ENCODE measurements around the gene MAN2A2.
"Not testable (repeated sequence)": the region's sequence is repeated elsewhere in the genome, so short reads cannot be mapped to it uniquely, and the experiment has no call there.

MAN2A2 gene

DNA sequence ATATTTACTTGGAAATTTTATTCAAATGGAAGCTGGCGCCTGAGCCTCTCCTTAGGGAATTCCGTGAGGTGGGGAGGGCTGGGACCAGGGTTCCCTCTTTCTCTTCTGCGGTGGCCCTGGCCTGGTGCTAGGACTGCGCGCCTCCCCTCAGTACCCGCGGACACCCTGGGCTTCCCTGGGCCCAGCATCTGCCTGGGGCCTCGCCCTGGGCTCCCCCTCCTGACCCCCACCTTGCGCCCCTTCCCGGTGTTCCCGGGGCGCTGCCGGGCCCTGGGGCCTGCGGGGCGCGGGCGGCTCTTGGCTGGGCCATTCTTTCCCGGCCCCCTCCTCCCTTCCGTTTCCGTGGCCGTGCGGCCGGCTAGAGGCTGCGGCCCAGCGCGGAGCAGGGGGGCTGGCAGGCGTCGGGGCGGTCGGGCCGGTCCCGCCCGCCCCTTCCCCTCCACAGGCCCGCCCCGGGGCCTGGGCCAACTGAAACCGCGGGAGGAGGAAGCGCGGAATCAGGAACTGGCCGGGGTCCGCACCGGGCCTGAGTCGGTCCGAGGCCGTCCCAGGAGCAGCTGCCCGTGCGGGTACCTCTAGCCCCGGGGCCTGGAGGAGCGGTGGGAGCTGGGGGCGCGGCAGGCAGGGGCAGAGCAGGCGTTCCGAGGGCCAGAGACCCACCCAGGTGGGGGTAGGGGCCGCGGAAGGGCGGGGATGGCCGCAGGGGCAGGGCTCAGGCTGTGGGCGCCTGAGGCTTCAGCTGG, 19.0 kb upstream of the MAN2A2 start, which contains the start of gene FES:
Gene FES (plus strand): TSS at position 529 of the 743 bp plus-strand sequence. CDS start 542 bp downstream, outside the sequence.
- no peak for DNase-seq (ENCODE audit: low read depth in 3 of 3)

DNA sequence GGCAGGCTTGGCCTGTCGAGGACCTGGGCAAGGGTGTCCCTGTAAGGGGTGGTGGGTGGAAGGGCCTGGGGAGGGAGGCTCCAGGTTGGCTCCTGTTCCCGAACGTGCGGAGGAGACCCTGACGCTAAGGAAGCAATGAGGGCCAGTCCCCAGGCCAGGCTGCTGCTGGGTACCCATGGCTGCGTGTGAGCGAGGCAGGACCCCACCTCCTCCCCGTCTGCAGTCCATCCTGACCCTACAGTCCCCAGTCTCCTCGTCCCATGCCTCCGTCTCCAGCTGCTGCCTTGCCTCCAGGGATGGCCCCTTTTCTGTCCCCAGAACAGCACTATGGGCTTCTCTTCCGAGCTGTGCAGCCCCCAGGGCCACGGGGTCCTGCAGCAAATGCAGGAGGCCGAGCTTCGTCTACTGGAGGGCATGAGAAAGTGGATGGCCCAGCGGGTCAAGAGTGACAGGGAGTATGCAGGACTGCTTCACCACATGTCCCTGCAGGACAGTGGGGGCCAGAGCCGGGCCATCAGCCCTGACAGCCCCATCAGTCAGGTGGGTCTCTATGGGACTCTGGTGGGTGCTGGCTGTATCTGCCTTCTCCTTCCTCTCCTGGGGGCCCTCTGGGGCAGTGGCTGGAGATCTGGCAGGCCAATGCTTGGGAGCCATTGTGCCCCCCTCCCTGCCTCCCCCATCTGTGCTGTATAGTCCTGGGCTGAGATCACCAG, 18.2 kb upstream of the MAN2A2 start:
- no peak for DNase-seq (ENCODE audit: low read depth in 3 of 3)

DNA sequence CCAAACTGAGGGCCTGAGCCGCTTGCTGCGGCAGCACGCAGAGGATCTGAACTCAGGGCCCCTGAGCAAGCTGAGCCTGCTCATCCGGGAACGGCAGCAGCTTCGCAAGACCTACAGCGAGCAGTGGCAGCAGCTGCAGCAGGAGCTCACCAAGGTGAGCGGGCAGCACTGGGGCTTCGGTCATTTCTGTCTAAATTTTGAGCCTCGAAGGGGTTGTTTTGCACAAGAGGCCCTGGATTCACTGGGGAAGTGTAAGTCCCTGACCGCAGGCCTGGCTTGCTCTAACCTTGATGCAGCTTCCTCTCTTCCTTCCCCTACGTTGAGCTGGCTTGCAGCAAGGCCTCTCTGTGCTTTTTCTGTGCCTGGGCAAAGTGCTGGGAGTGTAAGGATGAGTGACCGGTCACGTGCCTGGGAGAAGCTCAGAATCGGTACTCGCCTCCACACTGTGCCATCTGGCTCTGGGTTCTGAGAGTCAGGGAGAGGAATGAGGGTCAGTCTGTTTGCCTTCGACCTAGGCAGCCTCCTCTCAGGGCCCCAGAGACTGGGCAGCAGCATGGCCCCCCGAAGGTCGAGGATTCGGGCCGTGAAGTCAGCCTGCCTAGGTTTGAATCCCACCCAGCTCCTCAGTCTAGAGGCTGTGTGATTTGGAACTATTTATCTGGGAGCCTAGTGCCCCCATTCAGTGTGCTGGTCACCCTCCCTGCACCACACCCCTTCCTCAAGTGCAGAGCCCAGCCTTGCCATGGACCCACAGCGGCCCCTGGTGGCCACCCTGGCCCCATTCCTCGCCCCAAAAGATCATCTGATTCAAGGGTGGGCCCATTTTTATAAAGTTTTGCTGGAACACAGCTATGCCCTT, 17.4 kb upstream of the MAN2A2 start:
- peak; percentile 66 to 83 (median 66) for DNase-seq (ENCODE audit: low read depth in 3 of 3)

DNA sequence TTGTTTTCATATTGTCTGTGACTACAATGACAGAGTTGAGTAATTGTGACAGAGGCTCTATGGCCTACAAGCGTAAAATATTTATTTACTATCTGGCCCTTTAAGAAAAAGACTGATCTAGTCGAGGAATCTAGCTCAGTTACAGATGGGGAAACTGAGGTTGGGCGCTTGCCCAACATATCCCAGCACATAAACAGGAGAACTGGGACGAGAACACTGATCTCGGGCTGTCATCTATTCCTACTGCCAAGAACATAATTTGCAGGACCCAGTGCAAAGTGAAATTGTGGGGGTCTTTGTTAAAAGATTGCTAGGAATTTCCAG, 16.8 kb upstream of the MAN2A2 start:
- no peak for DNase-seq (ENCODE audit: low read depth in 3 of 3)

DNA sequence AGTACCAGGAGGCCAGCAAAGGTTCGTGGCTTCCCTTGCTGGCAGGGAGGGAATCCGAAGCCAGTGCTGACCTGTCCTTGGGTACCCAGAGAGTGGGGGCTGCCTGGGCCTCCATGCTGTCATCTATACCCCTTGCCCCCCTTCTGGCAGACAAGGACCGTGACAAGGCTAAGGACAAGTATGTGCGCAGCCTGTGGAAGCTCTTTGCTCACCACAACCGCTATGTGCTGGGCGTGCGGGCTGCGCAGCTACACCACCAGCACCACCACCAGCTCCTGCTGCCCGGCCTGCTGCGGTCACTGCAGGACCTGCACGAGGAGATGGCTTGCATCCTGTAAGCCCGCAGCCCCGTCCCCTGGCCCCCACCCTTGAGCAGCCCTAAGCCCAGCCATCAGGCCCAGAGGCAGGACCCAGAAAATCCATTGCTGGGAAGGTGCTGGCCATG, 16.0 kb upstream of the MAN2A2 start:
- no peak for DNase-seq (ENCODE audit: low read depth in 3 of 3)

DNA sequence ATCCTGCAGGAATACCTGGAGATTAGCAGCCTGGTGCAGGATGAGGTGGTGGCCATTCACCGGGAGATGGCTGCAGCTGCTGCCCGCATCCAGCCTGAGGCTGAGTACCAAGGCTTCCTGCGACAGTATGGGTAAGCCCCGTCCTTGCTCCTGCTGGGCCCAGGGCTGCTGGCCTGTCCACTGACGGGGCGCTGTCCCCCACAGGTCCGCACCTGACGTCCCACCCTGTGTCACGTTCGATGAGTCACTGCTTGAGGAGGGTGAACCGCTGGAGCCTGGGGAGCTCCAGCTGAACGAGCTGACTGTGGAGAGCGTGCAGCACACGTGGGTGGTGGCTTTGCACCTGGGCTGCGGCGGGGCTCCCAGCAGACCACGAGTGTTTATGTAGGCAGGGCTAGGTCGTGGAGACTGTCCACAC, 13.8 kb upstream of the MAN2A2 start:
- no peak for DNase-seq (ENCODE audit: low read depth in 3 of 3)

DNA sequence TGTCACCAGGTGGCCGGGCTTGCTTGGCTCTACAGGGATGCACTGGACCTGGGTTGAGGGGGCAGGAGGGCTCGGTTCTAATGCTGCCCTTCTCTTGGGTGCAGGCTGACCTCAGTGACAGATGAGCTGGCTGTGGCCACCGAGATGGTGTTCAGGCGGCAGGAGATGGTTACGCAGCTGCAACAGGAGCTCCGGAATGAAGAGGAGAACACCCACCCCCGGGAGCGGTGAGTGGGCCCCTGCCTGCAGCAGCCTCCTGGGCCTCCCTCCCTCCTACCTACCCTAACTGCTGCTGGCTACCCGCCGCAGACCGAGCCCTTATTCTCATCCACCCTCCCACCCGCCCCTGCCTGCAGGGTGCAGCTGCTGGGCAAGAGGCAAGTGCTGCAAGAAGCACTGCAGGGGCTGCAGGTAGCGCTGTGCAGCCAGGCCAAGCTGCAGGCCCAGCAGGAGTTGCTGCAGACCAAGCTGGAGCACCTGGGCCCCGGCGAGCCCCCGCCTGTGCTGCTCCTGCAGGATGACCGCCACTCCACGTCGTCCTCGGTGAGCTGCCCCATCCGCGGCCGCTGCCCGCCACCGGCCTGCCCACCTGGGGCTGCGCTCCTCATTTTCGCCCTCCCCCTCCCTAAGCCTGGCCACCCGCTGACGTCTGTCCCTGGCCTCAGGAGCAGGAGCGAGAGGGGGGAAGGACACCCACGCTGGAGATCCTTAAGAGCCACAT, 13.2 kb upstream of the MAN2A2 start:
- DNase-seq (ENCODE audit: low read depth in 3 of 3): no peak

DNA sequence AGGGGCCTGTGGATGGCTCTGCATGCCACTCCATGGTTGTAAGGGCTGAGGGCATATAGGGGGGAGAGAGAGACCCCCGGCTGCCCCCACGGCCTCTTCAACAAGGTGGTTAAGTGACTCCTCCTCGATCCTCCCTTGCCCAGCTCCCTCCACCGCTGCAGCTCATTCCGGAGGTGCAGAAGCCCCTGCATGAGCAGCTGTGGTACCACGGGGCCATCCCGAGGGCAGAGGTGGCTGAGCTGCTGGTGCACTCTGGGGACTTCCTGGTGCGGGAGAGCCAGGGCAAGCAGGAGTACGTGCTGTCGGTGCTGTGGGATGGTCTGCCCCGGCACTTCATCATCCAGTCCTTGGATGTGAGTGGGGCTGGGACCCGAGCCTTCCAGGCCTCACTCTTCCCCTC, 12.3 kb upstream of the MAN2A2 start:
- no peak for DNase-seq (ENCODE audit: low read depth in 3 of 3)

DNA sequence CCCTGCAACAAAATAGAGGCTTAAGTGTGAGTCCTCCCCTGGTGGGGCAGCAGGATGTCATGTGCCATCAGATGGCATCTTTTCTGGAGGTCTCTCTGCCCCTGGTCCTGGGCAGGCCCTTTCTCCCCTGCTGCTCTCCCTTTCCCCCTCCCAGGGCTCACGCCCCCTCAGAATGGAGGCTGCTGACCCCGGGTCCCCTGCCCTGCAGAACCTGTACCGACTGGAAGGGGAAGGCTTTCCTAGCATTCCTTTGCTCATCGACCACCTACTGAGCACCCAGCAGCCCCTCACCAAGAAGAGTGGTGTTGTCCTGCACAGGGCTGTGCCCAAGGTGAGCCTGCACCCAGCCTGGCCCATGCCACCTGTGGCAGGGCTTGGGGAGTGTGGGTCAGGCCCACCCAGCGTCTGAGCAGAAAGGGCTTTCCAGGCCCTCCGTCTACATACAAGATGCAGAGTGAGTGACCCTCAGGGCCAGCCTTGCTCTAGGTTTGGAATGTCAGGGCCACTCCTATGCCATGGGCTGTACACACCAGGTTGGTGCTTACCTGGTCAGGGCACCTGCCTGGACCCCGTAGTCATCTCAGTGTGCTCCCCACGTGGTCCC, 11.7 kb upstream of the MAN2A2 start:
- no peak for DNase-seq (ENCODE audit: low read depth in 3 of 3)

DNA sequence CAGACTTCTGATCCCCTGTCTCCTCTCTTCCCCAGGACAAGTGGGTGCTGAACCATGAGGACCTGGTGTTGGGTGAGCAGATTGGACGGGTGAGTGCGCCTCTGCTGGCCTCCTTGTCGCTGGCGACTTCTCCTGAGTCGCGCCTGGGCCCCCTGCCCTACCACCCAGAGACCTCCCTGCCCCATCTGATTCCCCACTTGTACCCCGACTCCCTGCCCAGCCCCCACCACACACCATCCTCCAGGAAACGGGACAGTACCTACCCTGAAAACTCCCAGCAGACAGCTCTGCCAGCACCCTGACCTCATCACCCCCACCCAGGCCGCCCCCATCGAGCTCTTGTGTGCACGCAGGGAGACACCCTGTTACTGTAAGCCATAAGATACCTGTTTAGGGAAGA, 11.1 kb upstream of the MAN2A2 start:
- no peak for DNase-seq (ENCODE audit: low read depth in 3 of 3)

DNA sequence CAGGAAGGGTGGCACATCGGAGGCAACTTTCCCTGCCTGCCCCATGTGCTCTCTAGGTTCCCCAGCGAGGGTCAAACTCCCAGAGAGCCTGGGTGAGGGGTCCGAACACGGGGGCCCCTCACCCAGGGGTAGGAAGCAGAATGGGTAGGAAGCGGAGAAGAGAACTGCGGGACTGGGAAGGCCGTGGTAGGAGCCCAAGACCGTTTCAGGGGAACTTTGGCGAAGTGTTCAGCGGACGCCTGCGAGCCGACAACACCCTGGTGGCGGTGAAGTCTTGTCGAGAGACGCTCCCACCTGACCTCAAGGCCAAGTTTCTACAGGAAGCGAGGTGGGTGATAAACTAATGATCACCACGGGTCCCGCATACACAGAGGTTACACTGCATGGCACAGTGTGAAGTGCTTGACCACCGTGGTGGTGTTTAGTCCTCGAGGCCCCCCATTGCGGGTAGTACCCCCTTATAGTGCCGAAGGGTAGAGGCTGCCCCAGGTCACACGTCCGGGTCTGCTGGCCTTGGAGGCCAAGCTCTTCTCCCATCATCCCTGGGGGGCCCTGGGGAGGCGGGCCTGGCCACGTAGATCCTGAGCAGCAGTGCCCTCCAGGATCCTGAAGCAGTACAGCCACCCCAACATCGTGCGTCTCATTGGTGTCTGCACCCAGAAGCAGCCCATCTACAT, 10.5 kb upstream of the MAN2A2 start:
- no peak for DNase-seq (ENCODE audit: low read depth in 3 of 3)

DNA sequence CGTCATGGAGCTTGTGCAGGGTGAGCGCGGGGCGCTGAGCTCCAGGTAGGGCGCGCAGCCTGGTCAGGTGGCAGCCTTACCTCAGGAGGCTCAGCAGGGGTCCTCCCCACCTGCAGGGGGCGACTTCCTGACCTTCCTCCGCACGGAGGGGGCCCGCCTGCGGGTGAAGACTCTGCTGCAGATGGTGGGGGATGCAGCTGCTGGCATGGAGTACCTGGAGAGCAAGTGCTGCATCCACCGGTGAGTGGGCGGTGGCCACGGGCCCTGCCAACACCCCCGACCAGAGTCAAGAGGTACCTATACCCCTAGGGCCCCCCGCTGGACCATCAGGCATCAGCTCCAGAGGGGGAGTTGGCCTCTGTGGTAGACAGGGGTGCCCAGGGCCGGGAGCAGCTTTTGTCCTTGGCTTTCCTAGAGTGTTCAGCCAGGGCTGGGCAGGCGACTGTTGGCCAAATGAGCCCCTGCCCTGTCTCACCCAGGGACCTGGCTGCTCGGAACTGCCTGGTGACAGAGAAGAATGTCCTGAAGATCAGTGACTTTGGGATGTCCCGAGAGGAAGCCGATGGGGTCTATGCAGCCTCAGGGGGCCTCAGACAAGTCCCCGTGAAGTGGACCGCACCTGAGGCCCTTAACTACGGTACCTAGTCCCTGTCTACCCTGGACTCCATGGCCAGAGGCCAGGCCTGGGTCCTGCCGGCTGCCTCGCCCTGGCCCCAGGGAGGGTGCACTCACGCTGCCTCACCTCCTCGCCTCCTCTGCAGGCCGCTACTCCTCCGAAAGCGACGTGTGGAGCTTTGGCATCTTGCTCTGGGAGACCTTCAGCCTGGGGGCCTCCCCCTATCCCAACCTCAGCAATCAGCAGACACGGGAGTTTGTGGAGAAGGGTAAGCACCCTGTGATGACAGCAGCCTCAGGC, 9.7 kb upstream of the MAN2A2 start:
- no peak for DNase-seq (ENCODE audit: low read depth in 3 of 3)

DNA sequence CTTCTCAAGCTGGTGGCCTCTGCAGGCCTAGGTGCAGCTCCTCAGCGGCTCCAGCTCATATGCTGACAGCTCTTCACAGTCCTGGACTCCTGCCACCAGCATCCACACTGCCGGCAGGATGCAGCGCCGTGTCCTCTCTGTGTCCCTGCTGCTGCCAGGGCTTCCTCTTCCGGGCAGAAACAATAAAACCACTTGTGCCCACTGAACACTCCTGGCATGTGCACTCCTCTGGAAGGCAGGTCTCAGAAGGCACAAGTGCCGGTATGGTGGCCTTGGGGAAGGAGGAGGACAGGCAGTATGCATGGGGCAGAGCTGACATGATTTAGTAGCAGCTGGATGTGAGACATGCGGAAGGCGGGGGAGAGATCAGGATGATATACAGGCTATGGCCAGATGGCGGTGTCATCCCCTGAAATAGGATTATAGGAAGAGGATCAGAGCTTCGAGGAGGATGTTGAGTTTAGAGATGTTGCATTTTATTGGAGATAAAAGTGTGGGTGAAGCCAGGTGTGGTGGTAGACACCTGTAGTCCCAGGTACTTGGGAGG, 7.5 kb upstream of the MAN2A2 start:
- DNase-seq (ENCODE audit: low read depth in 3 of 3): no peak

DNA sequence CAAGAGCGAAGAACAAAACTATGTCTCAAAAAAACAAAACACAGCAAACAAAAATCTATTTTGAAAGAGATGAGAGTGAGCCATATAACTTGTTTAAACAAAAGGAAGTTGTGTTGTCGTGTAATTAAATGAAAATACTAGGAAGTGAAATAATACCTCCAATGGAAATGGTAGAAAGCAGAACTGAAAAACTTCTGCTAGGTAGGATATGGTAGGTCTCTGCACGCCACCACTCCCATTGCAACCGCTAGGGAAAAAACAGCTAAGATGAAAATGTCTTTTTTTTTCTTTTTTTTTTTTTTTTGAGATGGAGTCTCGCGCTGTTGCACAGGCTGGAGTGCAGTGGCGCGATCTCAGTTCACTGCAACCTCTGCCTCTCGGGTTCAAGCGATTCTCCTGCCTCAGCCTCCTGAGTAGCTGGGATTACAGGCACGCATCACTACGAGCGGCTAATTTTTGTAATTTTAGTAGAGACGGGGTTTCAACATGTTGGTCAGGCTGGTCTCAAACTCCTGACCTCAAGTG, 5.9 kb upstream of the MAN2A2 start:
- not testable (repeated sequence) for DNase-seq (ENCODE audit: low read depth in 3 of 3)

DNA sequence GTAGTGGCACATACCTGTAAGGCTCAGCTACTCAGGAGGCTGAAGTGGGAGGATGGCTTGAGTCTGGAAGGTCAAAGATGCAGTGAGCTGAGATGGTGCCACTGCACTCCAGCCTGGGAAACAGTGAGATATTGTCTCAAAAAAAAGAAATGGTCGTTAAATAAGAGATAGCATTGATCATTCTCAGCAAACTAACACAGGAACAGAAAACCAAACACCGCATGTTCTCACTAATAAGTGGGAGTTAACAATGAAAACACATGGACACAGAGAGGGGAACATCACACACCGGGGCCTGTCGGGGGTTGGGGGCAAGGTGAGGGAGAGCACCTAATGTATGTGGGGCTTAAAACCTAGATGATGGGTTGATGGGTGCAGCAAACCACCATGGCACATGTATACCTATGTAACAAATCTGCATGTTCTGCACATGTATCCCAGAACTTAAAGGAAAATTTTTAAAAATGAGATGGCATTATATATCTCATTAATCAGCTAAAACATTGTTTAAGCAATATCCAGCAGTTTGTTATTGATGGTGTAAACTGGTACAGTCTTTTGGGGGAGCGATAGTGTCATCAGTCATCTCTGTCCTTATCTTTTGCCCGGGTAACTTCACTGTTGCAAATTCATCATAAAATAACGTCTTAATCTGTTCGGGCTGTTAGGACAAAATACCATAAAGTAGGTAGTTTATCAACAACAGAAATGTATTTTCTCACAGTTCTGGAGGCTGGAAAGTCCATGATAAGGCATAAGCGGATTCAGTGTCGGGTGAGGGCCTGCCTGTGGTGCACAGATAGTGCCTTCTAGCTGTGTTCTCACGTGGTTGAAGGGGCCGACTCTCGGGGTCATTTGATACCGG, 1.7 kb upstream of the MAN2A2 start:
- DNase-seq (ENCODE audit: low read depth in 3 of 3): no peak

DNA sequence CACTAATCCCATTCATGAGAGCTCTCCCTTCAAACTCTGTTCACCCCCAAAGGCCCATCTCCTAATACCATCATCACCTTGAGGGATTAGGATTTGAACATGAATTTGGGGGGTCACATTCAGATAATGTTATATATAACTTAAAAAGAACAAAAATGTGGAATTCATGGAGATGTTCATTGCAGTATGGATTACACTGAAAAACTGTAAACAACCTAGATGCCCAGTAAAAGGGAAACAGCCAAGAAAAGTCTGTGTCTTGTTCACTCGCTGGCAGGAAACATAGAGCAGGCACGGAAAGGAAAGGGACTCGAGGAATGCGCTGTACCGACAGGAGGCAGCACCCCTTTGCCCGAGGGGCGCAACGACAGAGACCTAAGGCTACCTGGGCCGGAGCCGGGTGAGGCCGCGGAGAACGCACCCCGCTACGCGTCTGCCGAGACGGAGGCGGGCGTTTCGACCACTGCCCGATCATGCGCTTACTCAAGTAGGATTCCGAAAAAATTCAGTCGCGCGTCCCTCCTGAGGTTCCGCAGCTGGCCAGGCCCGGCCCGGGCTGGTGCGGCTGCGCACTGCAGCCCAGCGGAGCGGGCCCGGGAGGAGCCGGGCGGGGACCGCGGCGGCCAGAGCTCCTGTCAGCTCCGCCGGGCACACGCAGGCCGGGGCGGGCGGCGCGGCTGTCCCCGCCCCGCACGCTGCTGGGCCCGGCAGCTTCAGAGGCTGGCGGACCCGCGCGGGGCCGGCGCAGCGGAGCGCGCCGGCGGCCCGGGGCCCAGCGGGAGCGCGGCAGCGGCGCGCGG, 862 bp upstream of the MAN2A2 start:
- peak; percentile 38 to 69 (median 46) for DNase-seq (ENCODE audit: low read depth in 3 of 3)

Data from stimulated activated CD4-positive, alpha-beta T cell treated with anti-CD3 and anti-CD28 coated beads, TNF-alpha, amount 100 ng/mL, for 24 hours (primary cell).